Measurements from ENCODE around the gene FAM89A.
"Not testable (repeated sequence)": the region's sequence is repeated elsewhere in the genome, so short reads cannot be mapped to it uniquely, and the experiment has no call there.

The FAM89A gene

GRCh38 chr1:231027136-231027925 lies 12.7 kb downstream of the FAM89A start:
- FAIRE-seq: no peak
- TF ChIP-seq POLR2AphosphoS5 (IDR thresholded peaks at IDR 0.05; ENCODE audit: low read depth, low read length) (no peak), POLR2A (IDR thresholded peaks at IDR 0.05; ENCODE audit: low read depth, low read length) (no peak), TAF1 (IDR thresholded peaks at IDR 0.05; ENCODE audit: borderline replicate concordance, low read depth, low read length) (no peak)
- no peak for DNase-seq (ENCODE audit: insufficient read length)

- DNase-seq (ENCODE audit: insufficient read length): no peak
- FAIRE-seq: no peak
- TF ChIP-seq POLR2A (IDR thresholded peaks at IDR 0.05; ENCODE audit: low read depth, low read length): no peak
- TF ChIP-seq POLR2AphosphoS5 (IDR thresholded peaks at IDR 0.05; ENCODE audit: low read depth, low read length): no peak
- TF ChIP-seq TAF1 (IDR thresholded peaks at IDR 0.05; ENCODE audit: borderline replicate concordance, low read depth, low read length): no peak
Measured at GRCh38 chr1:231026576-231026975, 13.5 kb downstream of the FAM89A start.

- TF ChIP-seq TAF1 (IDR thresholded peaks at IDR 0.05; ENCODE audit: borderline replicate concordance, low read depth, low read length) (no peak), POLR2AphosphoS5 (IDR thresholded peaks at IDR 0.05; ENCODE audit: low read depth, low read length) (no peak), POLR2A (IDR thresholded peaks at IDR 0.05; ENCODE audit: low read depth, low read length) (no peak)
- no peak for FAIRE-seq
Measured at GRCh38 chr1:231023150-231023549, 16.9 kb downstream of the FAM89A start.

GRCh38 chr1:231022543-231022942 lies 17.5 kb downstream of the FAM89A start:
- not testable (repeated sequence) for FAIRE-seq; DNase-seq (ENCODE audit: insufficient read length)

More at GRCh38 chr1:231023150-231023549, 16.9 kb downstream of the FAM89A start:
- no peak for DNase-seq (ENCODE audit: insufficient read length)

DNA sequence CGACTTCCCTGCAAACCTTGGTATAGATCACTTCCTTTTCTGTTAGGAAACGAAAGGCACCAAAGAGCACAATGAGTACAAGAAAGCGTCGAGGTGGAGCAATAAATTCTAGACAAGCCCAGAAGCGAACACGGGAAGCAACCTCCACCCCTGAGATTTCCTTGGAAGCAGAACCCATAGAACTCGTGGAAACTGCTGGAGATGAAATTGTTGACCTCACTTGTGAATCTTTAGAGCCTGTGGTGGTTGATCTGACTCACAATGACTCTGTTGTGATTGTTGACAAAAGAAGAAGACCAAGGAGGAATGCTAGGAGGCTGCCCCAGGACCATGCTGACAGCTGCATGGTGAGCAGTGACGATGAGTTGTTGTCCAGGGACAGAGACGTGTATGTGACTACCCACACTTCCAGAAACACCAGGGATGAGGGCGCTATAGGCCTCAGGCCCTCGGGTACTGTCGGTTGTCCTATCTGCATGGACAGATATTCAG lies 18.5 kb downstream of the FAM89A start:
- FAIRE-seq (no peak), DNase-seq (ENCODE audit: insufficient read length) (no peak)
- TF ChIP-seq POLR2AphosphoS5 (IDR thresholded peaks at IDR 0.05; ENCODE audit: low read depth, low read length): no peak
- no peak for TF ChIP-seq TAF1 (IDR thresholded peaks at IDR 0.05; ENCODE audit: borderline replicate concordance, low read depth, low read length)
- no peak for TF ChIP-seq POLR2A (IDR thresholded peaks at IDR 0.05; ENCODE audit: low read depth, low read length)

GRCh38 chr1:231020816-231021215 lies 19.2 kb downstream of the FAM89A start:
- FAIRE-seq (no peak), DNase-seq (ENCODE audit: insufficient read length) (no peak)
- TF ChIP-seq TAF1 (IDR thresholded peaks at IDR 0.05; ENCODE audit: borderline replicate concordance, low read depth, low read length): no peak
- TF ChIP-seq POLR2A (IDR thresholded peaks at IDR 0.05; ENCODE audit: low read depth, low read length): no peak
- no peak for TF ChIP-seq POLR2AphosphoS5 (IDR thresholded peaks at IDR 0.05; ENCODE audit: low read depth, low read length)

DNA sequence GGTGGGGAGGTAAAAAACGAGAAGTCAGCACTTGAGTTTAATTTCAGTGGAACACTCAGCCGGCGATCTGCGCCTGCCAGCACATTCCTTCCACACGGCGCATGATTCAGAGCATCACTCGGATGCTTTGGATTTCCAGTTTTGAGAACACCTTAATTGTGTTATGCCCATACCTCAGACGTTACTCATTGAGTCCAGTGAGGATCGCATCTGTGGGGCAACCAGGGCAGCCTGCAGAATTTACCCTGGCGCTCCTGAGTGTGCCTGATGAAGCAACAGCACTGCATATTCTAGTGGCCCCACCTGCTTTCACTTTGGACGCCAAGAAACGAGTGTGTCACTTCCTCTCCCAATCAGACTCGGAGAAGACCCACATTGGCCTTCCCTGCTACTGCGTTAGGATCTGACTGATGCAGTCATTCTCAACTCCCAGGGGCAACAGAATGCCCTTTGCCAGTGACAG lies 19.9 kb downstream of the FAM89A start:
- peak; percentile 17 for DNase-seq (ENCODE audit: insufficient read length)
- FAIRE-seq: no peak
- TF ChIP-seq POLR2AphosphoS5 (IDR thresholded peaks at IDR 0.05; ENCODE audit: low read depth, low read length): no peak
- TF ChIP-seq POLR2A (IDR thresholded peaks at IDR 0.05; ENCODE audit: low read depth, low read length): no peak
- no peak for TF ChIP-seq TAF1 (IDR thresholded peaks at IDR 0.05; ENCODE audit: borderline replicate concordance, low read depth, low read length)

- FAIRE-seq (no peak), DNase-seq (ENCODE audit: insufficient read length) (no peak)
- TF ChIP-seq POLR2A (IDR thresholded peaks at IDR 0.05; ENCODE audit: low read depth, low read length) (no peak), TAF1 (IDR thresholded peaks at IDR 0.05; ENCODE audit: borderline replicate concordance, low read depth, low read length) (no peak), POLR2AphosphoS5 (IDR thresholded peaks at IDR 0.05; ENCODE audit: low read depth, low read length) (no peak)
Measured at GRCh38 chr1:231019711-231020110, 20.3 kb downstream of the FAM89A start.

DNA sequence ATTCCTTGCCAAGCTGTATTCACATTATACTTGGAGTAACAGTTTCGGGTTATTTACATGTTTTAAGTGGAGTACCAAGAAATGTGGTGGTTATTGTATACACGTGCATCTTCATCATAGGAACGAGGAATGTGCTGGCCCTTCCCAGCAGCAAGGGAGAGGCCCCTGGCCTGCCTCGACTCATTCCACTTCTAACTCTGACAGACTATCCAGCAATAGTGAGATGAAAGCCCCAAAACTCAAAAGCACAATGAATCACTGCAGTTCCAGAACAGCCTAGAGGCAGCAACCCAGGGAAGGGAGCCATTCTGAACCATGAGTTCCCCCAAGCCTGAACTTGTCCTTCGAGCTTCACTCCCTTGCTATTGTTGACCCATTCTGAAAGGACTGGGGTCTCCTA lies 23.1 kb downstream of the FAM89A start:
- no peak for FAIRE-seq

DNA sequence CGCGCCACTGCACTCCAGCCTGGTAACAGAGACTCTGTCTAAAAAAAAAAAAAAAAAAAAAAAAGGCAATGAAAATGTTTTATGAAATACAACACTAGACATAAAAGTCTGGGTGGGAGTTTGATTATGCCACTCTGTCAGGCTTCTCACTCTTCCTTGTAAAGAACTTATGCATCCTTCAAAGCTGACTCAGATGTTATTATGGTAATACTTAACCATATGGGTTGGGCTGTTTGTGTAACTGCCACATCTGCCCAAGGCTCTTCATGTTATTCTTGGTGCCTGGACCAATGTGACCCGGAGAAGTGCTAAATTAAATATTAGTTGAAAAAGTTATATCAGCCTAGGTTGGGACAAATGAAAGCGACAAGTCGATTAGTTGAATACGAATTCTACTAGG lies 23.8 kb downstream of the FAM89A start:
- no peak for DNase-seq (ENCODE audit: insufficient read length)
- FAIRE-seq: no peak
- TF ChIP-seq POLR2AphosphoS5 (IDR thresholded peaks at IDR 0.05; ENCODE audit: low read depth, low read length): no peak
- no peak for TF ChIP-seq TAF1 (IDR thresholded peaks at IDR 0.05; ENCODE audit: borderline replicate concordance, low read depth, low read length)
- no peak for TF ChIP-seq POLR2A (IDR thresholded peaks at IDR 0.05; ENCODE audit: low read depth, low read length)

More for the DNA sequence above, 23.1 kb downstream of the FAM89A start:
- no peak for DNase-seq (ENCODE audit: insufficient read length)
- TF ChIP-seq POLR2A (IDR thresholded peaks at IDR 0.05; ENCODE audit: low read depth, low read length): no peak
- TF ChIP-seq POLR2AphosphoS5 (IDR thresholded peaks at IDR 0.05; ENCODE audit: low read depth, low read length): no peak
- no peak for TF ChIP-seq TAF1 (IDR thresholded peaks at IDR 0.05; ENCODE audit: borderline replicate concordance, low read depth, low read length)

DNA sequence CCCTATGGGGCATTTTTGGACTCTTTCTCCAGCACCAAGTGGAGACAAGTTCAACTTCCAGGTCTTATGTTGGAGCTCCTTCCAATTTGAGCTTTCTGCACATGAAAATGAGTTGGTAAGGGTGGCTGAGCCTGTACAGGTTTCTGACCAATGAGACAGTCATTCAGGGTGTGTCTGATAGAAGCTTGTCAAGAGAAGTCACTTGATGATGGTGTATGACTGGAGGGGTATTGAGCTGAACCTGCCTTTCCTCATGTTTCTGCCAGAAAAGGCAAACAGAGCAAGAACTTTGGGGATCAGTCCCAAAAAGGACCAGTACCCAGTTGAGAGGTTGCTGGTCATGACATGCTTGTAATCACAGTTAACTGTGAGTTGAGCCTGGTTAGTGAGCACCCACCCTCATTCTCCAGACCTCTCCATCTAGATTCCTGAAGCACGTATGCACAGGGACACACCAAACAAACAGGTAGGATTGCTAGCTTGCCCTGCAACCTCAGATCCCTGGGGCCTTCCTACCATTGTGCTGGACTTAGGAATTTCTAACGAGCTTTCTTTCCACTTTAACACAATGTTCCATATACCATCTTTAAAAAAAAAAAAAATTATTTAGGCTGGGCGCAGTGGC lies 26.6 kb downstream of the FAM89A start:
- DNase-seq (ENCODE audit: insufficient read length) (no peak), FAIRE-seq (no peak)
- TF ChIP-seq TAF1 (IDR thresholded peaks at IDR 0.05; ENCODE audit: borderline replicate concordance, low read depth, low read length) (no peak), POLR2AphosphoS5 (IDR thresholded peaks at IDR 0.05; ENCODE audit: low read depth, low read length) (no peak), POLR2A (IDR thresholded peaks at IDR 0.05; ENCODE audit: low read depth, low read length) (no peak)

- no peak for TF ChIP-seq TAF1 (IDR thresholded peaks at IDR 0.05; ENCODE audit: borderline replicate concordance, low read depth, low read length)
- TF ChIP-seq POLR2A (IDR thresholded peaks at IDR 0.05; ENCODE audit: low read depth, low read length): no peak
- no peak for TF ChIP-seq POLR2AphosphoS5 (IDR thresholded peaks at IDR 0.05; ENCODE audit: low read depth, low read length)
- FAIRE-seq (no peak), DNase-seq (ENCODE audit: insufficient read length) (no peak)
Measured at GRCh38 chr1:231011963-231012362, 28.1 kb downstream of the FAM89A start.

All from GM12892 (cell line).